SK-N-SH (cell line): ENCODE data around the gene SPANXN5. TPM values are rescaled to one million over a fixed set of nuclear protein-coding genes. Genes with fewer than 3 reads are reported as not detected.
"Not testable (repeated sequence)": the region's sequence is repeated elsewhere in the genome, so short reads cannot be mapped to it uniquely, and the experiment has no call there.

Source experiments
- CTCF ChIA-PET: fragments of 300-600, 350-600 bp; formaldehyde crosslinking; extraction: SDS; loops from one replicate; lab custom pipeline; 2021; lab: Yijun Ruan, JAX
- POLR2A ChIA-PET: fragments of 350-600 bp; sonication (Branson Sonifier 250); formaldehyde crosslinking; extraction: SDS; loops from one replicate; lab custom pipeline; 2020; ENCODE audit warnings: antibody characterized with exemption, inconsistent platforms; lab: Yijun Ruan, JAX
- DNase-seq: peaks from one replicate; pipeline ENCODE4 v3.0.0; 2012
- H2AFZ ChIP-seq: fragments of 200-600 bp; sonication (generic); 2 replicates; pipeline ENCODE4 v1.8.1; 2016; ENCODE audit warnings: antibody characterized with exemption, mild to moderate bottlenecking, low read depth
- H3F3A ChIP-seq: fragments of 200-600 bp; sonication (generic); replicated peaks from 2 replicates; pipeline ENCODE3; 2016; ENCODE audit warnings: antibody characterized with exemption, mild to moderate bottlenecking; ENCODE audit not compliant: insufficient read depth
- H3K27ac ChIP-seq, 2 experiments: fragments of 200-500 bp in 1 of 2; fragments of 200-600 bp in 1 of 2; sonication (Bioruptor generic) in 1 of 2; sonication (generic), shearing (Covaris generic) in 1 of 2; 2 replicates each; pipeline versions ENCODE4 v1.5.1 to v1.6.1; 2014 to 2016; ENCODE audit warnings: low read depth in 2 of 2, inconsistent platforms in 1 of 2, low read length in 1 of 2, mild to moderate bottlenecking in 1 of 2, mixed read lengths in 1 of 2
- H3K27me3 ChIP-seq: fragments of 200-600 bp; sonication (generic), shearing (Covaris generic); 2 replicates; pipeline ENCODE4 v1.6.1; 2016; ENCODE audit warnings: mixed run types; ENCODE audit not compliant: insufficient read depth
- H3K36me3 ChIP-seq, 2 experiments: fragments of 200-500 bp in 1 of 2; fragments of 200-600 bp in 1 of 2; sonication (Bioruptor generic) in 1 of 2; sonication (generic) in 1 of 2; replicated peaks in 1 of 2; 2 replicates each; pipeline versions ENCODE3 to v1.5.1; 2014 to 2016; ENCODE audit warnings: low read length in 1 of 2, mild to moderate bottlenecking in 1 of 2; ENCODE audit not compliant: insufficient read depth in 2 of 2, control insufficient read depth in 1 of 2
- H3K4me1 ChIP-seq, 2 experiments: fragments of 200-500 bp in 1 of 2; fragments of 200-600 bp in 1 of 2; sonication (Bioruptor generic) in 1 of 2; sonication (generic), shearing (Covaris generic) in 1 of 2; 2 replicates each; pipeline versions ENCODE4 v1.5.1 to v1.6.1; 2014 to 2016; ENCODE audit warnings: low read depth in 1 of 2, low read length in 1 of 2, mixed run types in 1 of 2; ENCODE audit not compliant: insufficient read depth in 2 of 2, control insufficient read depth in 1 of 2
- H3K4me2 ChIP-seq: fragments of 200-600 bp; sonication (generic), shearing (Covaris generic); 2 replicates; pipeline ENCODE4 v1.6.1; 2017; ENCODE audit warnings: mixed run types
- H3K4me3 ChIP-seq, 2 experiments: fragments of 200-500 bp in 1 of 2; fragments of 200-600 bp in 1 of 2; sonication (Bioruptor generic) in 1 of 2; sonication (generic), shearing (Covaris generic) in 1 of 2; 2 replicates each; pipeline versions ENCODE4 v1.5.1 to v1.8.1; 2014 to 2016; ENCODE audit warnings: low read depth in 2 of 2, inconsistent platforms in 1 of 2, low read length in 1 of 2, mild to moderate bottlenecking in 1 of 2, mixed read lengths in 1 of 2, moderate library complexity in 1 of 2
- H3K79me2 ChIP-seq: fragments of 200-600 bp; sonication (generic); 2 replicates; pipeline ENCODE4 v1.8.1; 2017; ENCODE audit warnings: mild to moderate bottlenecking; ENCODE audit not compliant: insufficient read depth
- H3K9ac ChIP-seq: fragments of 200-600 bp; sonication (generic); 2 replicates; pipeline ENCODE4 v1.6.1; 2017; ENCODE audit warnings: mixed run types
- H3K9me2 ChIP-seq: fragments of 200-600 bp; sonication (generic); 2 replicates; pipeline ENCODE4 v1.6.1; 2017; ENCODE audit warnings: mixed run types
- H3K9me3 ChIP-seq: fragments of 200-600 bp; sonication (generic); 2 replicates; pipeline ENCODE4 v1.6.1; 2017; ENCODE audit warnings: mixed run types, mild to moderate bottlenecking, moderate library complexity
- H4K20me1 ChIP-seq: fragments of 200-600 bp; sonication (generic); 2 replicates; pipeline ENCODE4 v1.6.1; 2017; ENCODE audit warnings: mild to moderate bottlenecking, mixed run types; ENCODE audit not compliant: insufficient read depth
- EP300 ChIP-seq, 2 experiments: IDR thresholded peaks; 2 replicates each; pipeline versions ENCODE4 v1.4.0 to v1.6.1; 2012; ENCODE audit warnings: borderline replicate concordance in 1 of 2, low read depth in 1 of 2, low read length in 1 of 2
- IRF3 ChIP-seq: fragments of 150-350 bp; IDR thresholded peaks from 2 replicates; pipeline ENCODE4 v1.6.1; 2016; ENCODE audit warnings: mild to moderate bottlenecking, low read depth, low read length
- JUND ChIP-seq: IDR thresholded peaks from 2 replicates; pipeline ENCODE4 v1.4.0; 2012
- MAX ChIP-seq: IDR thresholded peaks from 2 replicates; pipeline ENCODE4 v1.4.0; 2012; ENCODE audit warnings: low read depth
- NRF1 ChIP-seq: IDR thresholded peaks from 2 replicates; pipeline ENCODE4 v1.6.1; 2012; ENCODE audit warnings: low read depth, mild to moderate bottlenecking, low read length
- SMC3 ChIP-seq: IDR thresholded peaks from 2 replicates; pipeline ENCODE4 v1.6.1; 2012; ENCODE audit warnings: low read depth, low read length, improper control_type of control experiment
- USF2 ChIP-seq: fragments of 150-350 bp; IDR thresholded peaks from 2 replicates; pipeline ENCODE4 v1.6.1; 2017; ENCODE audit warnings: antibody characterized with exemption, low read length, low read depth, borderline replicate concordance
- YY1 ChIP-seq: IDR thresholded peaks from 2 replicates; pipeline ENCODE4 v1.4.0; 2012; ENCODE audit warnings: low read depth, mild to moderate bottlenecking
- WGBS: methylation state at CpG from one replicate; pipeline ENCODE4 v1.1.6; 2017; ENCODE audit warnings: low lambda C conversion rate; 5-methylcytosine and 5-hydroxymethylcytosine counted together
- polyA plus RNA-seq, 3 experiments: library from polyadenylated mRNA; depleted of rRNA; stranded (reverse); fragments of >200 nt; gene quantifications; 2 replicates each; pipeline ENCODE4 v1.2.3, GENCODE V29; 2012

The SPANXN5 gene
- polyA plus RNA-seq (2012; rRNA removed) = not detected in 2 replicates
- polyA plus RNA-seq (2012; cell fraction: cytosol; rRNA removed) = not detected in 2 replicates
- polyA plus RNA-seq (2012; cell fraction: nucleus; rRNA removed) = not detected in 2 replicates

- CTCF ChIA-PET = not testable (repeated sequence)
Measured at GRCh38 chrX:52797327-52797726, at the start of gene SPANXN5. TSS of gene SPANXN5 (minus strand) at chrX:52797427. CDS start at chrX:52797348, 79 bp downstream.

DNA sequence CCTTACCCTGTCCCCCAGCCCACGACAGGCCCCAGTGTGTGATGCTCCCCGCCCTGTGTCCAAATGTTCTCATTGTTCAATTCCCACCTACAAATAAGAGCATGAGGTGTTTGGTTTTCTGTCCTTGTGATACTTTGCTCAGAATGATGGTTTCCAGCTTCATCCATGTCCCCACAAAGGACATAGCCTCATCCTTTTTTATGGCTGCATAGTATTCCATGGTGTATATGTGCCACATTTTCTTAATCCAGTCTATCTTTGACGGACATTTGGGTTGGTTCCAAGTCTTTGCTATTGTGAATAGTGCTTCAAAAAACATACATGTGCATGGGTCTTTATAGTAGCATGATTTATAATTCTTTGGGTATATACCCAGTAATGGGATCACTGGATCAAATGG, 46.4 kb upstream of the SPANXN5 start:
- H3K36me3 ChIP-seq, CTCF ChIA-PET, H3K9me3 ChIP-seq, H3K27me3 ChIP-seq, H3K79me2 ChIP-seq, H3K9me2 ChIP-seq, POLR2A ChIA-PET, H3K4me2 ChIP-seq, DNase-seq, H3K4me3 ChIP-seq, H3K4me1 ChIP-seq, H3K27ac ChIP-seq, H2AFZ ChIP-seq, H4K20me1 ChIP-seq, H3K9ac ChIP-seq, H3F3A ChIP-seq: not testable (repeated sequence)
- WGBS = 13% methylated on average over 3 of the region's 3 CpGs

More at GRCh38 chrX:52797327-52797726, at the start of gene SPANXN5:
- H3K36me3 ChIP-seq, H3F3A ChIP-seq, H3K4me3 ChIP-seq, H4K20me1 ChIP-seq, H3K79me2 ChIP-seq, H3K4me2 ChIP-seq, H2AFZ ChIP-seq, POLR2A ChIA-PET, H3K9ac ChIP-seq, H3K9me3 ChIP-seq, H3K27ac ChIP-seq, H3K4me1 ChIP-seq, H3K9me2 ChIP-seq, DNase-seq: not testable (repeated sequence)
- H3K27me3 ChIP-seq = peaks cover 11% of the 10 kb centered on the region; the same call in 1 of the 2 replicates
- 19% methylated on average over 2 of the region's 2 CpGs for WGBS

DNA sequence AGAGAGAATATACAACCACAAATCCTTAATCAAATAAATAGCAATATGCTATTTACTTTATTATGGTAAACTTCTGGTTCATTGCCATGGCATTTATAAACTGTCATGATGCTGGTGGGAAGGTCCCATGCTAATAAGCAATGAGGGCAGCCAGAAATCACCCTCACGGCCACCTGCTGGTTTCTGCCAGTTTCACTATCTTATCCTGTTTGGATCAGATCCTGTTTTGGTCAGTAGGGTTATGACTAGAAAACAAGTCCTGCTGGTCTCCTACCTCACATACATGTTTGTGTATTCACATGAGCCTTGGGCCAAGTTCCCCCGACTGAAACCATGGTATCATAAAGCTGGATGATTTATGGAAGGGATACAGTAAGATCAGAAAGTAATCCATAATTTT, 41.9 kb upstream of the SPANXN5 start:
- Histone ChIP-seq H3K4me3 (no peak overlapping the region), H3K9ac (no peak overlapping the region), H4K20me1 (no peaks in the 10 kb centered on the region), H3K4me2 (no peak overlapping the region), H2AFZ (no peak overlapping the region), H3K9me3 (no peaks in the 10 kb centered on the region), H3F3A (no peaks in the 10 kb centered on the region), H3K79me2 (no peaks in the 10 kb centered on the region), H3K27ac (no peak overlapping the region), H3K27me3 (no peaks in the 10 kb centered on the region), H3K36me3 (no peaks in the 10 kb centered on the region), H3K4me1 (no peaks in the 10 kb centered on the region), H3K9me2 (no peaks in the 10 kb centered on the region)
- 4% methylated on average over 2 of the region's 2 CpGs for WGBS
- DNase-seq = no peak
- POLR2A ChIA-PET = no interaction called here
- CTCF ChIA-PET = interaction anchor here (0.9 kb wide), 1 partner anchor 19 kb away, joined by 3 read pairs; no protein-coding TSS in a partner anchor
- TF ChIP-seq IRF3 (no peak), SMC3 (no peak)

- Histone ChIP-seq H3K36me3 (no peaks in the 10 kb centered on the region), H3K9me3 (no peaks in the 10 kb centered on the region), H3K4me1 (no peaks in the 10 kb centered on the region), H3K27me3 (peaks cover 10% of the 10 kb centered on the region; the same call in 1 of the 2 replicates), H3K4me2 (no peak overlapping the region), H2AFZ (no peak overlapping the region), H4K20me1 (no peaks in the 10 kb centered on the region), H3K4me3 (no peak overlapping the region), H3K27ac (no peak overlapping the region), H3K9ac (no peak overlapping the region), H3F3A (no peaks in the 10 kb centered on the region), H3K79me2 (no peaks in the 10 kb centered on the region), H3K9me2 (no peaks in the 10 kb centered on the region)
- ChIA-PET POLR2A (no interaction called here), CTCF (no interaction called here)
- 0% methylated on average over 3 of the region's 3 CpGs for WGBS
- no peak for TF ChIP-seq JUND
- no peak for TF ChIP-seq MAX
- TF ChIP-seq USF2 = no peak
- TF ChIP-seq EP300 (IDR thresholded peaks at IDR 0.05; ENCODE audit: borderline replicate concordance in 1 of 2, low read depth in 1 of 2, low read length in 1 of 2) = no peak
- TF ChIP-seq YY1 = no peak
- no peak for TF ChIP-seq NRF1
- DNase-seq = no peak
Measured at GRCh38 chrX:52830551-52830950, 33.3 kb upstream of the SPANXN5 start.
